T47D (cell line): ENCODE measurements around the gene NUMB.

ENCODE experiments used
- DNase-seq, 2 experiments: peaks; one replicate each; pipeline versions ENCODE4 v3.0.0 to v3.0.0-alpha.2; 2011 to 2012; ENCODE audit warnings: low read depth in 1 of 2, low spot score in 1 of 2
- JUND ChIP-seq: IDR thresholded peaks from 2 replicates; pipeline ENCODE4 v1.6.1; 2012; ENCODE audit warnings: low read depth
- in situ Hi-C: cut with HindIII; loops from 2 replicates; pipeline ENCODE4 v1.10.0; 2016; ENCODE audit warnings: low sequenced_read_pairs, low pct_unique_long_range_greater_than_20kb

NUMB gene

DNA sequence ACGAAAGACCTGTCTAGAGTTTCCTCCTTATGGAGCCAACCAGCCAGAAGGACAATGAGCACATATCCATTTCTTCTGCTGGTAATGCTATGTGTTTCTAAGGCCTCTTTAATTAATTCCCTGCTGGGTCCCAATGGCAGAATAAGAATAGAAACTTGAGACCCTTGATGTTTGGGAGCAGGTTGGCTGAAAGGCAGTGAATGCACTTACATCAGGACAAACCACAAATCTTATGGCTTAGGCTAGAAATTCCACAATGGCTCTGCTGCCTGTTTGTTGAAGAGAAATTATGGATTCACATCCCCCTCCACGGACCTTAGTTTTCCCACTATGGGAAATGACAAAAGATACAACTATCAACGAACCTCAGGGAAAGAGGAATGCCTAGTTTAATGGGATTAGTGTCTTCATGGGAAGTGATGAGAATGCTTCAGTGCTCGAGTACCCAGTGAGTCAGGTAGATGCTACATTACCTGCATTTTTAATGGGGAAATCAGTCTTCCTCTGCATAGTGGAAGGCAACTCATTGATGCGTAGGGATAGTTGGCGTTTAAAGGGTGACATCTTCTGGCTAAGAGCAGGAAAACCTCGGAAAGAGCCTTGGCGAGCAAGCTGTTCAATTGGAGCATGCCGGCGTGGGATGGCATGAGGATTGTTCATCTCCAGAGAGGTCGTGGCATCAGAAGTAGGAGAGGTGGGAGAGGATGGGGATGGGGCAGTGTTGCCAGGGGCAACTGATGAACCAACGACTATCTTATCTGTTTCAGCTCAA is 174.6 kb downstream of the NUMB start:
- no peak for TF ChIP-seq JUND
- in situ Hi-C loops = loop anchor here (25.0 kb wide), 1 partner anchor 179 kb away; the partner anchor contains the start of gene NUMB
- DNase-seq = peak in 1 of 2 experiments; percentile 61

DNA sequence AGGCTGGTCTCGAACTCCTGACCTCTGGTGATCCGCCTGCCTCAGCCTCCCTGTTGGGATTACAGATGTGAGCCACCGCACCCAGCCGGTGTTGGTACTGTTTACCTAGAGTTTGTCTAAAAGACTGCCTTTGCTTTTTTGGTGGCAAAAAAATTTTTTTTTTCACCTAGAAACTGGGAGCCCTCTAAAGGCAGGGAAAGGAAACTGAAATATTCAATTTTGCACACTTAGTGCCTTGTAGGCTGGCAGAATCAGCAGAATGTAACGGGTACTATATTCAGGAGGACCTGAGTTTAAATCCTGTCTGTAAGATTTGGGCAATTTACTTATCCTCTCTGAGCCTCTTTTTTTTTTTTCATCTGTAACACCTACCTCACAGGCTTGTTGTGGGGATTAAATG is 177.4 kb downstream of the NUMB start:
- DNase-seq = no peak
- in situ Hi-C loops = loop anchor here (25.0 kb wide), 1 partner anchor 181 kb away; the partner anchor contains the start of gene NUMB
- TF ChIP-seq JUND = no peak

DNA sequence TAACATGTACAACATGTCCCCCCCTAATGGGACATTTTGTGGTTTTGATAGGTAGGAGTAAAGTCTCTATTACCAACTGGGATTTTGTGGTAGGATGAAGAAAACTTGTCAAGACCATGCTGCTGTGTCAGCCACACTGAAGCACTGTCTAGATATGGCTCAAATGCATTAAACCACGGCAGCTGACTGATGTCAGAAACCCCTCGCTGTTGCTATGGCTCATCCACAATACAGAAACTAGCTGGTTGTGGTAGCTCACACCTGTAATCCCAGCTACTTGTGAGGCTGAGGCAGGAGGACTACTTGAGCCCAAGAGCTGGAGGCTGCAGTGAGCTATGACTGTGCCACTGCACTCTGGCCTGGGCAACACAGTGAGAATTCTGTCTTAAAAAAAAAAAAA is 181.0 kb downstream of the NUMB start:
- in situ Hi-C loops = loop anchor here (25.0 kb wide), 1 partner anchor 185 kb away; the partner anchor contains the start of gene NUMB
- TF ChIP-seq JUND = no peak
- DNase-seq = no peak

DNA sequence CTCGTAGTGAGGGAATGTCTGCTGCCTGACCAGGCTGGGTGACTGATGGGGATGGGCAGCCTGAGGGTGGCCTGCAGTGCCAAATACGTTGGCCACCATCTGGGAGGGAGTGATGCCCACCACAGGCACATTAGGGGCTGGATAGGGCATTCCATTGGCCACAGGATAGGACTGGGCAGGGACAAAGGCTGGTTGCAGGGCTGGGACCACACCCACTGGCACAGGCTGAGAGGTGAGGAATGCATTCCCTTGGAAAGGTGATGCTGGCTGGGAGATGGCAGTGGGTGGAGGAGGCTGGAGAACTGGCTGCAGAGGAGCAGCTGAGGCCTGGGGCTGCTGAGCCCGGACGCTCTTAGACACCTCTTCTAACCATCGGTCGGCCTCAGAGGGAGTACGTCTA is 181.5 kb downstream of the NUMB start:
- in situ Hi-C loops = loop anchor here (25.0 kb wide), 1 partner anchor 185 kb away; the partner anchor contains the start of gene NUMB
- DNase-seq = no peak
- TF ChIP-seq JUND = no peak

DNA sequence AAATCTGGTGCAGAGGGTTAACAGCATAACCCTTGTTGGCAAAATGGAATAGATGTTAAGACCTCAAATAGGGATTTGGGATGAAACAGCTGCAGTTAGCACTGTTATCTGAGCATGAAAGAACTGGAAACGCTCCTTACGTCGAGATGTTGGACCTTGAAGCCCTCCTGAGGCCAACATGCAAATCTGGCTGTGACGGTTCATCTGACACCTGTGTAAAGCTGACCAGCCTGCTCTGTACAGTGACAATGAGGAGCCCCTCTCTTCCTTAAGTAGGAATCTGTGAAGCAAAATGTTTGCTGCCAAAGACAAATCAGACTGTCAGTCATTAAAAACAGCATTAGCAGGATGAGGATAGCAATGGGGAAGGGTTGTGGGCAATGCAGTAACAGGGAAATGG is 184.5 kb downstream of the NUMB start:
- DNase-seq = no peak
- in situ Hi-C loops = no loop called here

GRCh38 chr14:73272393-73272792 is 186.0 kb downstream of the NUMB start:
- TF ChIP-seq JUND = no peak
- in situ Hi-C loops = no loop called here
- no peak for DNase-seq

More for the DNA sequence above, 184.5 kb downstream of the NUMB start:
- TF ChIP-seq JUND = no peak

DNA sequence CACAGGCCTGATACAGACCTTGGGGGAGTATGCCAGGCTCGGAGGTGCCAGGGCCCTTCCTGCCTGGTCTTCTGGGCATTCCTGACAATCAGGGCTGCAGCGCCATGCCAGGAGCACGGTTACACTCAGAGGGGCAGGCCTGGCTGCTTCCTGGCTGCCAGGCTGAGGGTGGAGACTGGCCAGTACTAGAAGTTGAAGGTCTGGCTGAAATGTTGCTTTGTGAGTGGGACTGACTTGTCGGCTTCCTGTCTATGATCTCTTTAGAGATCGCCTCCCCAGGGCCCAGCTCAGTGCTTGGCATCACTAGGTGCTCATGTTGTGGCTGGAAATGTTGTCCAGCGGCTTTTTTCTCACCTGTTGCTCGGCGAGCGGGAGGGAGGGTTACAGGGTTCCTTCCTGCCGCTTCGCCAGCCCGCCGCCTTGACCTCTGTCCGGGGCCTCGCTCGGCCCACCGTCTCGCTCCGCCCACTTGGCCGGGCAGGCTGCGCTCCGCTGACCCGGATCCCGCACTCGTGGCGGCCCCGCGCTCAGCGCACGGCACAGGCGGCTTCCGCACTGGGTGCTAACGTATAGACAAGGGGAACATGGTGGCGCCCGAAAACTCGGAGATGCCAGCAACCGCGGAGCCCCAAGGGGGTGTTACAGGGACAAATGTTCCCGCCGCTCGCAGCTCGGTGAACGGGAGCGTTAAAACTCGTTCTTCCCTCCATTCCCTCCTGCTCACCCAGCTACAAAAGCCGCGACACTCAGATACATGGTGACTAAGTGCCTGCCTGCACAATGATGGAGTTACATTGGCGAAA is 188.4 kb downstream of the NUMB start:
- TF ChIP-seq JUND = no peak
- in situ Hi-C loops = no loop called here
- no peak for DNase-seq

DNA sequence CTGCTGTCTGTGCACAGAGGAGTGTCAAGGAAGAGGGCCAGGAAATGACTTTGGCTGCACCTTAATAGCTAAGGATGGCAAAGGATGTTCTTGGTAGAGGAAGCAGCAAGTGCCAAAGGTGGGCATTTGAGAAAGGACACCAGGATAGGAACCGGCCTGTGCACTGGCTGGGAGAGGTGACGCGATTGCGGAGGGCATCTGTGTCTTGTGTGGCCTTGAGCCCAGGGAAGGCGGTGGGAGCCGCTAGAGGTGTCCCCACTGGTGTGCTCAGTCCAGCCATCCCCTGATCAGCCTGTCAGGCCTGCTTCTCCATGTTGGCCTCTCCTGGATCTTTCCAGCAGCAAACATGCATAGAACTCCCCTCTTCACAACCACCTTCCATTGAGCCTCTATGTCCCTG is 190.9 kb downstream of the NUMB start:
- TF ChIP-seq JUND = no peak
- in situ Hi-C loops = no loop called here
- no peak for DNase-seq

DNA sequence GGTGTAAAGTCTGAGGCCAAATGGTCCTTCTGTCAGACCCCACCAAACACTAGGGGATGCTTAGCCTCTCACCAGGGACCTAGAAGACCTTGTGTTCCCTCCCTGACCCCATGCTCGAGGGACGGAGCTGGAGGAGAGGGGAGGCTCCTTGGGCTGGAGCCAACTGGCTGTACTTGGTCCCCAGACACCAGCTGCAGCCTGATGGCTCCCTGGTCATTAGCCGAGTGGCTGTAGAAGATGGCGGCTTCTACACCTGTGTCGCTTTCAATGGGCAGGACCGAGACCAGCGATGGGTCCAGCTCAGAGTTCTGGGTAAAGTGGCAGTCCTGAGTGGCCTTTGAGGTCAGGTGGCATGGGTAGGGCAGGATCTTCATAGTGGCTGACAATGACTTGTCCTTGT is 192.0 kb downstream of the NUMB start:
- in situ Hi-C loops = no loop called here
- DNase-seq = no peak
- TF ChIP-seq JUND = no peak

- TF ChIP-seq JUND = no peak
- DNase-seq = no peak
- in situ Hi-C loops = no loop called here
These were observed 192.7 kb downstream of the NUMB start for GRCh38 chr14:73265721-73266046.

GRCh38 chr14:73264885-73265720 is 193.2 kb downstream of the NUMB start:
- TF ChIP-seq JUND = no peak
- no peak for DNase-seq
- in situ Hi-C loops = no loop called here

- in situ Hi-C loops = no loop called here
- no peak for DNase-seq
- no peak for TF ChIP-seq JUND
These were observed 194.1 kb downstream of the NUMB start for GRCh38 chr14:73264080-73264884.
